IMR-90 (cell line): ENCODE data around the gene CDKL1. TPM values are rescaled to one million over a fixed set of nuclear protein-coding genes. Genes with fewer than 3 reads are reported as not detected.

Experiments
- ATAC-seq: fragments of 200-7000 bp; cut with Tn5 transposase; 2 replicates; pipeline ENCODE4 v1.9.1; 2020; ENCODE audit warnings: low read depth, mild to moderate bottlenecking, moderate library complexity
- BruUV-seq: library from RNA; stranded (reverse); fragments of 400-500 nt; replicated peaks from 2 replicates; lab custom pipeline; 2021; lab: Mats Ljungman, UMichigan
- CTCF ChIA-PET: fragments of 300-600 bp; formaldehyde crosslinking; extraction: SDS; loops from one replicate; lab custom pipeline; 2021; ENCODE audit warnings: antibody characterized with exemption; lab: Yijun Ruan, JAX
- POLR2A ChIA-PET: fragments of 300-600 bp; sonication (Branson Sonifier 250); formaldehyde crosslinking; loops from one replicate; lab custom pipeline; 2022; ENCODE audit warnings: antibody characterized with exemption; ENCODE audit not compliant: unreplicated experiment; lab: Charles Lee
- DNase-seq: peaks from one replicate; pipeline ENCODE4 v3.0.0; 2013
- H2AFZ ChIP-seq: replicated peaks from 2 replicates; pipeline ENCODE3; 2013; ENCODE audit warnings: low read length, mild to moderate bottlenecking; ENCODE audit not compliant: poor library complexity
- H2AK5ac ChIP-seq: 2 replicates; pipeline ENCODE4 v1.6.1; 2013; ENCODE audit warnings: low read depth, low read length, inconsistent platforms
- H2AK9ac ChIP-seq: replicated peaks from 2 replicates; pipeline ENCODE3; 2013; ENCODE audit warnings: mild to moderate bottlenecking, low read depth, low read length, moderate library complexity; ENCODE audit not compliant: poor library complexity
- H2BK120ac ChIP-seq: 2 replicates; pipeline ENCODE4 v1.6.1; 2013; ENCODE audit warnings: low read depth, low read length, inconsistent platforms
- H2BK15ac ChIP-seq: 3 replicates; pipeline ENCODE4 v1.6.1; 2013; ENCODE audit warnings: low read depth, low read length, inconsistent platforms
- H2BK20ac ChIP-seq: 2 replicates; pipeline ENCODE4 v1.6.1; 2013; ENCODE audit warnings: low read depth, mild to moderate bottlenecking, inconsistent platforms, low read length, moderate library complexity
- H2BK5ac ChIP-seq: 2 replicates; pipeline ENCODE4 v1.6.1; 2013; ENCODE audit warnings: mild to moderate bottlenecking, low read depth, low read length, inconsistent platforms; ENCODE audit not compliant: poor library complexity, severe bottlenecking
- H3K14ac ChIP-seq: replicated peaks from 2 replicates; pipeline ENCODE4 v1.6.1; 2013; ENCODE audit warnings: low read depth, low read length, inconsistent platforms
- H3K18ac ChIP-seq: 2 replicates; pipeline ENCODE4 v1.6.1; 2013; ENCODE audit warnings: low read depth, low read length, control low read depth
- H3K23ac ChIP-seq: 2 replicates; pipeline ENCODE4 v1.6.1; 2013; ENCODE audit warnings: low read depth, low read length, inconsistent platforms
- H3K27ac ChIP-seq: 2 replicates; pipeline ENCODE4 v1.5.1; 2013; ENCODE audit warnings: mild to moderate bottlenecking, control low read depth, low read length; ENCODE audit not compliant: insufficient read depth
- H3K27me3 ChIP-seq: 2 replicates; pipeline ENCODE4 v1.6.1; 2013; ENCODE audit warnings: low read length; ENCODE audit not compliant: control insufficient read depth, insufficient read depth
- H3K36me3 ChIP-seq: 2 replicates; pipeline ENCODE4 v1.6.1; 2013; ENCODE audit warnings: low read length, mixed read lengths; ENCODE audit not compliant: control insufficient read depth, insufficient read depth
- H3K4ac ChIP-seq: 2 replicates; pipeline ENCODE4 v1.6.1; 2013; ENCODE audit warnings: low read depth, low read length, inconsistent platforms
- H3K4me1 ChIP-seq: 2 replicates; pipeline ENCODE4 v1.6.1; 2013; ENCODE audit warnings: low read length, mixed read lengths; ENCODE audit not compliant: control insufficient read depth, insufficient read depth
- H3K4me2 ChIP-seq: 2 replicates; pipeline ENCODE4 v1.6.1; 2013; ENCODE audit warnings: low read depth, mild to moderate bottlenecking, control low read depth, low read length, moderate library complexity
- H3K4me3 ChIP-seq: 2 replicates; pipeline ENCODE4 v1.5.1; 2013; ENCODE audit warnings: low read depth, mild to moderate bottlenecking, control low read depth, low read length, moderate library complexity; ENCODE audit not compliant: insufficient read depth
- H3K56ac ChIP-seq: 2 replicates; pipeline ENCODE4 v1.6.1; 2013; ENCODE audit warnings: low read length, inconsistent platforms; ENCODE audit not compliant: insufficient read depth; ENCODE audit errors: extremely low read depth
- H3K79me1 ChIP-seq, 2 experiments: 2 replicates each; pipeline ENCODE4 v1.6.1; 2013; ENCODE audit warnings: low read length in 2 of 2, inconsistent platforms in 1 of 2, low read depth in 1 of 2
- H3K9ac ChIP-seq: 2 replicates; pipeline ENCODE4 v1.6.1; 2013; ENCODE audit warnings: low read depth, low read length, control low read depth
- H3K9me1 ChIP-seq: 2 replicates; pipeline ENCODE4 v1.6.1; 2013; ENCODE audit warnings: low read length, inconsistent platforms; ENCODE audit not compliant: insufficient read depth
- H3K9me3 ChIP-seq: 2 replicates; pipeline ENCODE4 v1.6.1; 2013; ENCODE audit warnings: low read length; ENCODE audit not compliant: control insufficient read depth, insufficient read depth
- H4K20me1 ChIP-seq: 2 replicates; pipeline ENCODE4 v1.6.1; 2013; ENCODE audit warnings: low read length, inconsistent platforms; ENCODE audit not compliant: insufficient read depth
- H4K5ac ChIP-seq: 2 replicates; pipeline ENCODE4 v1.6.1; 2013; ENCODE audit warnings: mild to moderate bottlenecking, low read depth, low read length, control low read depth
- H4K8ac ChIP-seq, 2 experiments: 2 replicates each; pipeline ENCODE4 v1.6.1; 2013; ENCODE audit warnings: low read depth in 2 of 2, low read length in 2 of 2, control low read depth in 1 of 2, inconsistent platforms in 1 of 2
- H4K91ac ChIP-seq: 2 replicates; pipeline ENCODE4 v1.6.1; 2013; ENCODE audit warnings: low read depth, low read length, inconsistent platforms; ENCODE audit not compliant: insufficient read depth
- BHLHE40 ChIP-seq: fragments of 150-350 bp; IDR thresholded peaks from 2 replicates; pipeline ENCODE4 v1.6.1; 2016; ENCODE audit warnings: mild to moderate bottlenecking, low read depth, low read length
- CEBPB ChIP-seq: IDR thresholded peaks from 2 replicates; pipeline ENCODE4 v1.6.1; 2012; ENCODE audit warnings: low read depth, low read length, improper control_type of control experiment
- CHD1 ChIP-seq: IDR thresholded peaks from 2 replicates; pipeline ENCODE4 v1.6.1; 2012; ENCODE audit warnings: low read depth, low read length, improper control_type of control experiment
- CTCF ChIP-seq: conservative IDR thresholded peaks from 2 replicates; pipeline ENCODE4 v1.5.1; 2012; ENCODE audit warnings: mild to moderate bottlenecking, low read depth, low read length, improper control_type of control experiment
- ELK1 ChIP-seq: fragments of 150-350 bp; IDR thresholded peaks from 2 replicates; pipeline ENCODE4 v1.6.1; 2016; ENCODE audit warnings: low read depth, mild to moderate bottlenecking, low read length, moderate library complexity, borderline replicate concordance
- FOS ChIP-seq: fragments of 150-350 bp; IDR thresholded peaks from 2 replicates; pipeline ENCODE4 v1.6.1; 2016; ENCODE audit warnings: low read depth, low read length
- MAFK ChIP-seq: IDR thresholded peaks from 2 replicates; pipeline ENCODE4 v1.6.1; 2012; ENCODE audit warnings: low read depth, low read length, improper control_type of control experiment
- MXI1 ChIP-seq: IDR thresholded peaks from 2 replicates; pipeline ENCODE4 v1.6.1; 2012; ENCODE audit warnings: low read depth, mild to moderate bottlenecking, low read length, moderate library complexity, borderline replicate concordance
- NFE2L2 ChIP-seq: fragments of 150-350 bp; IDR thresholded peaks from 2 replicates; pipeline ENCODE4 v1.6.1; 2016; ENCODE audit warnings: low read depth, mild to moderate bottlenecking, low read length
- POLR2A ChIP-seq: IDR thresholded peaks from 2 replicates; pipeline ENCODE4 v1.6.1; 2012; ENCODE audit warnings: mild to moderate bottlenecking, low read depth, low read length
- RAD21 ChIP-seq: IDR thresholded peaks from 2 replicates; pipeline ENCODE4 v1.6.1; 2012; ENCODE audit warnings: low read length, improper control_type of control experiment
- RCOR1 ChIP-seq: IDR thresholded peaks from 2 replicates; pipeline ENCODE4 v1.6.1; 2012; ENCODE audit warnings: mild to moderate bottlenecking, low read length, improper control_type of control experiment; ENCODE audit not compliant: insufficient replicate concordance
- SMC3 ChIP-seq: fragments of 150-350 bp; IDR thresholded peaks from 2 replicates; pipeline ENCODE4 v1.6.1; 2016; ENCODE audit warnings: low read depth, mild to moderate bottlenecking, antibody characterized with exemption, low read length, moderate library complexity
- USF2 ChIP-seq: fragments of 150-350 bp; IDR thresholded peaks from 2 replicates; pipeline ENCODE4 v1.6.1; 2017; ENCODE audit warnings: mild to moderate bottlenecking, antibody characterized with exemption, low read length, low read depth
- WGBS, 2 experiments: methylation state at CpG; one replicate each; pipeline versions ENCODE4 v1.1.5 to v1.1.7; 2013; ENCODE audit warnings: missing lambda C conversion rate in 2 of 2; ENCODE audit not compliant: insufficient read length in 1 of 2; ENCODE audit errors: extremely low coverage in 2 of 2; 5-methylcytosine and 5-hydroxymethylcytosine counted together
- dilution Hi-C: fragments of 300-500 bp; cut with HindIII; formaldehyde crosslinking; loops from one replicate; pipeline ENCODE4 v1.14.3; 2018; ENCODE audit warnings: low sequenced_read_pairs; ENCODE audit not compliant: unreplicated experiment
- in situ Hi-C: fragments of 300-500 bp; cut with MboI; formaldehyde crosslinking; loops from 3 replicates; pipeline ENCODE4 v1.14.3; 2019; ENCODE audit warnings: low sequenced_read_pairs, inconsistent platforms, mixed read lengths
- intact Hi-C: fragments of 100-400 bp; cut with micrococcal nuclease; formaldehyde crosslinking; loops from 2 replicates; pipeline ENCODE4 v1.10.0; 2022
- polyA plus RNA-seq, 3 experiments: library from polyadenylated mRNA; depleted of rRNA; stranded (reverse); fragments of >200 nt; gene quantifications; 2 replicates each; pipeline ENCODE4 v1.2.3, GENCODE V29; 2012; ENCODE audit warnings: low replicate concordance in 1 of 3
- total RNA-seq: library from RNA; depleted of rRNA; stranded (reverse); fragments of >200 nt; gene quantifications from 2 replicates; pipeline ENCODE4 v1.2.3, GENCODE V29; 2012

Gene CDKL1
- total and polyA plus RNA-seq, 2 of the 4 experiments (the other 2 are of a cell fraction) = 1.9 to 3.8 TPM

- dilution Hi-C loops = no loop called here
- peak within 1 kb of the TSS; percentile 99 for H3K4me2 ChIP-seq
- H2BK15ac ChIP-seq = peak within 1 kb of the TSS; percentile 82; the same call in 1 of the 3 replicates
- TF ChIP-seq NFE2L2 (no peak), CEBPB (no peak), USF2 (peak; percentile 90), MXI1 (peak; percentile 14), CHD1 (no peak), FOS (no peak), RCOR1 (no peak), RAD21 (no peak), POLR2A (peak; percentile 74), SMC3 (no peak), MAFK (no peak), CTCF (no peak), ELK1 (no peak), BHLHE40 (no peak)
Measured at GRCh38 chr14:50311972-50312733, 84.5 kb downstream of the CDKL1 start, which contains the start of the genes DMAC2L and L2HGDH. TSS of gene DMAC2L (plus strand) at chr14:50312324. CDS start at chr14:50321488, 9,164 bp downstream. TSS of gene L2HGDH (minus strand) at chr14:50312229. CDS start at chr14:50312150, 79 bp downstream.

More at GRCh38 chr14:50311972-50312733, 84.5 kb downstream of the CDKL1 start, which contains the start of the genes DMAC2L and L2HGDH:
- Histone ChIP-seq H2AFZ (peak within 1 kb of the TSS; percentile 99), H3K9me3 (no peaks in the 10 kb centered on the region), H3K27ac (peak within 1 kb of the TSS; percentile 99), H2BK20ac (0 out of 2 replicates have a peak within 1 kb of the TSS, but pooled peaks have one; percentile 65), H3K79me1 (peaks cover 15 to 38% of the 10 kb centered on the region in 2 experiments), H3K9ac (peak within 1 kb of the TSS; percentile 92), H3K36me3 (no peaks in the 10 kb centered on the region), H3K14ac (peak within 1 kb of the TSS; percentile 94), H3K23ac (peak within 1 kb of the TSS; percentile 93), H3K4me1 (peaks cover 4% of the 10 kb centered on the region), H2BK5ac (peak within 1 kb of the TSS; percentile 96), H3K4me3 (peak within 1 kb of the TSS; percentile 76), H3K27me3 (no peaks in the 10 kb centered on the region), H3K9me1 (peaks cover 3% of the 10 kb centered on the region), H4K8ac (peak within 1 kb of the TSS; percentile 79 to 98), H2AK9ac (peak within 1 kb of the TSS; percentile 84), H3K56ac (peak within 1 kb of the TSS; percentile 76; the same call in 1 of the 2 replicates), H2BK120ac (peak within 1 kb of the TSS; percentile 92), H4K20me1 (no peaks in the 10 kb centered on the region), H3K4ac (peak within 1 kb of the TSS; percentile 97), H3K18ac (peak within 1 kb of the TSS; percentile 93), H2AK5ac (no peak within 1 kb of the TSS; the same call in none of the 2 replicates), H4K5ac (peak within 1 kb of the TSS; percentile 96), H4K91ac (peak within 1 kb of the TSS; percentile 91)
- 0% methylated on average over 6 of the region's 83 CpGs; no CpG with 5 or more reads in 1 of the 2 experiments for WGBS, 2 experiments
- ChIA-PET CTCF (interaction anchor here (0.6 to 1.8 kb wide), 2 partner anchors 16 to 565 kb away, joined by 3 to 4 read pairs; no protein-coding TSS in a partner anchor), POLR2A (interaction anchor here (0.5 to 0.8 kb wide), 10 partner anchors 17 to 472 kb away, joined by 3 to 6 read pairs (median 3); partner anchors contain the start of genes ATL1 and SOS2)
- intact Hi-C loops = no loop called here
- in situ Hi-C loops = no loop called here
- ATAC-seq (peak; percentile 99), DNase-seq (peak; percentile 84)
- BruUV-seq = no TSS peak
